Iris pigment epithelial cell (primary cell): ENCODE data around the gene HMCN2.
"Not testable (repeated sequence)": the region's sequence is repeated elsewhere in the genome, so short reads cannot be mapped to it uniquely, and the experiment has no call there.

ENCODE experiments used
- DNase-seq: peaks from one replicate; pipeline ENCODE4 v3.0.0-alpha.2; 2011; ENCODE audit warnings: low read depth

The HMCN2 gene

DNA sequence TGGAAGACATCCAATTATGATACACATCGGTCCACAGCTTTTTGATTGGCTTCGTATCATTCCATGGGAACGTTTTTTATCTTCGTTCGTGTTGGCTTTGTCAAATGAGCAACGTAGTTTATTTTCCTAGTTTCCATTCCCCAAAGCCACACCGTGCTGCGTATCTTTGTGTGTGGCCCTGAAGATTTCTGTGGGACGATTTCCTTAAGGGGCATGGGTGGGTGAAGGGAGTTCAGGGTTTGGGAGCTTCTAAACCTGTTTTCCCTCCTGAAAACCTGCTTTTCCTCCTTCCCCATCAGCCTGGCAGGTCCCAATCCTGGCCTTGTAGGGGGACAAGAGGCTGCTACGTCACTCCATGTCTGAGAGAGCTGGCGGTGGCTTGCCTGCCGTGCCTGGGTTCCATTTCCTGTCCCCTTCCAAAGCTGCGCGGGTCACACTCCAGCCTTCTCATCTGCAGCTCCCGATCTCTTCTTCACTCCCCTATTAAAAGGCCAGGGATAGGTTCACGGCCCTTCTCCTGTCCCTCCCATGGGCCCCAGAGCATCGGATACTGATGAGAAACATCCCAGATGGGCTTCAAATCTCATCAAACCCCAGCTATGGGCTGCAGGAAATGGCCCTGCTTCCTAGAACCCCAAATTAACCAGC, 155.7 kb downstream of the HMCN2 start:
- DNase-seq, result no peak

DNA sequence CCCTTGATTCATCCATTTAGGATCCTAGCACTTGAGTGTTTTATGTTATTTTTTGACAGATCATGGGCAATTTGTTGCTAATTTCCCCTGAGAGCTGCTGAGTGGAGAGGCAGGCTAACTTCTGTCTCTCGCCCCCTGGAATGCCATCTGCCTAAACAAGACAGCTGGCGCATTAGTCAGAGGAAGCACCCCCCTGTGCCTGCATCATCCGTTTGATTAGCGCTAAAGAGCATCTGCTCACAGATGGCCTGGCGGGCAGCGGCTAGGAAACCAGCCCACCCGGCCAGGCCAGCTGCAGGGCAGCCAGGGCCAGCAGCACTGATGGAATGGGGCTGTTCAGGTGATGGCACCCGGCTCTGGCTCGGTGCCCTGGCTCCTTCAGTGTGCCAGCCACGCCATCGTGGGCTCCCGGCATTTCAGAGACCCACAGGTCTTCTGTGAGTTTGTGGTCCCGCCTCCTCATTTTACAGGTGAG, 156.3 kb downstream of the HMCN2 start:
- DNase-seq, result peak; percentile 55

GRCh38 chr9:130422546-130422945, 157.0 kb downstream of the HMCN2 start:
- no peak for DNase-seq

DNA sequence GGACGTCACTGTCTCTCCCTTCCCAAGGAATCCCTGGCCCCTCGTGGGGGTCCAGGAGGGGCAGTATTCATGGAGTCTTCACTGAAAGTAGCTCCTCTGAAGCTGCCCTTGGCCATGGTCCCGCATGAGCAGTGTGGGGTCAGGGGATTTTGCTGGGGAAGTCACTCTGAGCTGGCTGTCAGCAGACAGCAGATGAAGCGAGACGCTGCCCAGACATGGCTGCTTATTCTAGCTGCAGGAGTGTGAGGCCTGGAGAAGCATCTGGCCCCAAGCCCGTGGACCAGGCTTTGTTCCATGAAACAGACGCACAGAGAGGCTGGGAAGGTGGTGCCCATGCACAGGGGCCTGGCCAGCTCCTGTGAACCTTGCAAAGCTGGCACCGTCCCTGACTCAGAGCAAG, 157.7 kb downstream of the HMCN2 start:
- DNase-seq, result no peak

- no peak for DNase-seq
These were observed 159.3 kb downstream of the HMCN2 start for GRCh38 chr9:130424595-130425454.

- DNase-seq, result no peak
These were observed 160.3 kb downstream of the HMCN2 start for GRCh38 chr9:130425741-130426466.

- no peak for DNase-seq
These were observed 160.9 kb downstream of the HMCN2 start for GRCh38 chr9:130426467-130426773.

GRCh38 chr9:130426883-130427282, 161.3 kb downstream of the HMCN2 start:
- peak; percentile 37 for DNase-seq

GRCh38 chr9:130427326-130427725, 161.8 kb downstream of the HMCN2 start:
- no peak for DNase-seq

- DNase-seq, result no peak
These were observed 162.6 kb downstream of the HMCN2 start for GRCh38 chr9:130428086-130428665.

DNA sequence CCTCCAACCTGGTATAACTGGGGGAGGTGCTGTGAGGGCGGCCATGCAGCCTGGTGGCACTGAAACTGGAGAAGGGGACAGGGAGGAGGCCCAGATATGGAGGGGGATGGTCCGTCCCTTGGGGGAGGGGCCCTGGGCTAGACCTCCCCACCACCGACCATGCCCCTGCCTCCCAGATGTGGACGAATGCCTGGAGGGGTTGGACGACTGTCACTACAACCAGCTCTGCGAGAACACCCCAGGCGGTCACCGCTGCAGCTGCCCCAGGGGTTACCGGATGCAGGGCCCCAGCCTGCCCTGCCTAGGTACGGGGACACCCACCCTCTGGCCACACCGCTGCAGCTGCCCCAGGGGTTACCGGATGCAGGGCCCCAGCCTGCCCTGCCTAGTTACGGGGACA, 163.8 kb downstream of the HMCN2 start:
- DNase-seq, result no peak

DNA sequence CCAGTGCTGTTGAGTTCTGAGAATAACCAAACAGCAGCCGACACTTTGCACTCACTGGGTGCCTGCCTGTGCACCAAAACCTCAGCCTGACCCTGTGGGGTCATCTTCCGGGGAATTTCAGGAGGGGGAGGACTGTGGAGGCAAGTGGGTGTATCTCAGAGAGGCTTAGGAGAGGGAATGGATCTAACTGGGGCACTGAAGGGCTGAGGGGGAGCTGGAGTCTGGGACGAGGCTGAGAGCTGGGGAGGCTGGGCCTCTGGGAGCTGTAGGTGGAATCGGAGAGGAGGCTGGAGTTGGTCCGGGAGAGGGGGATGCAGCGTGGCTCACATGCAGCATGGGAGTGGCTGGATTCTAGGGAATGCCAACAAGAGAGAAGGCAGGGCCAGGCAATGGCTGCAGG, 164.3 kb downstream of the HMCN2 start:
- DNase-seq, result no peak

GRCh38 chr9:130430232-130430631, 164.7 kb downstream of the HMCN2 start:
- DNase-seq, result no peak

- no peak for DNase-seq
These were observed 165.4 kb downstream of the HMCN2 start for GRCh38 chr9:130430734-130431535.

- DNase-seq, result no peak
These were observed 166.2 kb downstream of the HMCN2 start for GRCh38 chr9:130431536-130432303.

- DNase-seq, result no peak
These were observed 166.8 kb downstream of the HMCN2 start for GRCh38 chr9:130432362-130432761.

GRCh38 chr9:130432796-130433167, 167.2 kb downstream of the HMCN2 start:
- DNase-seq, result no peak

DNA sequence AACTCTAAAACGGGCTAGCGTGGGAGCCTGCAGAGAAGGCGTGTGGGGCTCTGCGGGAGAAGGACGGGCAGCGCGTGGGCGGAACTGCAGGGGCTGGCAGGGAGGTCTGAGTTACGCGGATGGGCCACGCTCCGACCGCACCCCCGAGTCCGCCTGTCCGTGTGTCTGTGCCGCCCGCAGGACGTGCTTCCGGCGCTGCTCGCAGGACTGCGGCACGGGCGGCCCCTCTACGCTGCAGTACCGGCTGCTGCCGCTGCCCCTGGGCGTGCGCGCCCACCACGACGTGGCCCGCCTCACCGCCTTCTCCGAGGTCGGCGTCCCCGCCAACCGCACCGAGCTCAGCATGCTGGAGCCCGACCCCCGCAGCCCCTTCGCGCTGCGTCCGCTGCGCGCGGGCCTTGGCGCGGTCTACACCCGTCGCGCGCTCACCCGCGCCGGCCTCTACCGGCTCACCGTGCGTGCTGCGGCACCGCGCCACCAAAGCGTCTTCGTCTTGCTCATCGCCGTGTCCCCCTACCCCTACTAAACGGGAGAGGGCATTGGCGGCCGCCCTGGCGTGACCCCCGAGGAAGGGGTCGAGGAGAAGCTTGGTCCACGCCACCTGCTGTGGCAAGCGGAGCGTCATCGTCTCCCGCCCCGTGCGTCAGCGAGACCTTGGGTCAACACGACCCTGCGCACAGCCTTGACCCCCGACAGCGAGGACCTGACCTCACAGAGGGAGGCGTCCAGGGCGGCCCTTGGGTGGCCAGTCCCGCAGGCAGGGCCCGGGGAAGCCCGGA, 167.8 kb downstream of the HMCN2 start:
- peak; percentile 53 for DNase-seq

DNA sequence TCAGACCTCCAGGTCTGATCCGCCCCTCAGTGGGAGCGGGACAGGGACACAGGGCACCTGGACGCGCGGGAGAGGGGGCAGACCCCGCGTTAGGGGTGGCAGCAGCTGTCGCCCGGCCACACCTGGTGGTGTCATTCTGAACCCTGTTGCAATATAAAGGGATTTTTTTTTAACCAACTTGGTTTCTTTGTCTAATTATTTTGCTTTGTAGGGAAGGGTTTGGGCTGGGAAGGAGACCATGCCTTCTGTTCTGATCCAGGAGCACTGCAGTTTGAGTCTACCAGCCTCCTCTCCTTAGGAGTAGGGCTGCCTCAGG, 168.3 kb downstream of the HMCN2 start:
- no peak for DNase-seq

GRCh38 chr9:130434656-130435055, 169.1 kb downstream of the HMCN2 start:
- not testable (repeated sequence) for DNase-seq
